Activated CD4-positive, alpha-beta T cell treated with anti-CD3 and anti-CD28 coated beads for 1 hour (primary cell): ENCODE data around the gene IL34.

Source experiments
- DNase-seq: peaks from one replicate; pipeline ENCODE4 v3.0.0-alpha.2; 2020

The IL34 gene

GRCh38 chr16:70703835-70704381, 57.5 kb downstream of the IL34 start:
- no peak for DNase-seq

- DNase-seq = no peak
Observed at GRCh38 chr16:70704586-70704985, 58.2 kb downstream of the IL34 start.

- DNase-seq = no peak
Observed at GRCh38 chr16:70705056-70705455, 58.7 kb downstream of the IL34 start.

- no peak for DNase-seq
Observed at GRCh38 chr16:70706948-70707465, 60.6 kb downstream of the IL34 start.

- DNase-seq = no peak
Observed at GRCh38 chr16:70708366-70709246, 62.2 kb downstream of the IL34 start.

GRCh38 chr16:70709457-70709856, 63.1 kb downstream of the IL34 start:
- no peak for DNase-seq

GRCh38 chr16:70709942-70710341, 63.6 kb downstream of the IL34 start:
- no peak for DNase-seq
